T-cell (primary cell): Measurements from ENCODE around the gene SEPTIN7. TPM values are rescaled to one million over a fixed set of nuclear protein-coding genes. Genes with fewer than 3 reads are reported as not detected.

ENCODE experiments used
- ATAC-seq, 4 experiments: fragments of 200-7000 bp in 3 of 4; fragments of 150-1000 bp in 1 of 4; cut with Tn5 transposase; replicated peaks in 1 of 4; 1 replicate in 3 of 4; 2 replicates in 1 of 4; pipeline ENCODE4 v1.10.0; 2021; ENCODE audit warnings: moderate library complexity in 3 of 4, mild to moderate bottlenecking in 2 of 4, moderate number of reproducible peaks in 1 of 4
- CTCF ChIA-PET, 2 donors: fragments of 300-600 bp; sonication (Branson Sonifier 250); formaldehyde crosslinking; loops; one replicate each; lab custom pipeline; 2022; ENCODE audit warnings: antibody characterized with exemption in 2 of 2; lab: Charles Lee
- POLR2A ChIA-PET, 2 donors: fragments of 300-600 bp; sonication (Branson Sonifier 250); formaldehyde crosslinking; loops; one replicate each; lab custom pipeline; 2022; ENCODE audit warnings: antibody characterized with exemption in 2 of 2; lab: Charles Lee
- DNase-seq, 35 experiments: peaks; one replicate each; pipeline versions ENCODE4 v3.0.0 to v3.0.0-alpha.2; 2013 to 2023
- H3K27ac ChIP-seq: one replicate; pipeline ENCODE4 v1.5.1; 2013; ENCODE audit warnings: low read length
- H3K27me3 ChIP-seq, 2 experiments: replicated peaks in 1 of 2; 1 replicate in 1 of 2; 2 replicates in 1 of 2; pipeline versions ENCODE4 v1.6.1 to v1.7.0; 2013; ENCODE audit warnings: low read length in 1 of 2, mixed read lengths in 1 of 2; ENCODE audit not compliant: control insufficient read depth in 2 of 2, insufficient read depth in 2 of 2; ENCODE audit errors: extremely low read depth in 1 of 2
- H3K36me3 ChIP-seq, 2 donors: 1 replicate in 1 of 2; 2 replicates in 1 of 2; pipeline versions ENCODE4 v1.6.1 to v1.7.0; 2013; ENCODE audit warnings: low read length in 1 of 2; ENCODE audit not compliant: control insufficient read depth in 2 of 2, insufficient read depth in 1 of 2; ENCODE audit errors: extremely low read depth in 1 of 2
- H3K4me1 ChIP-seq, 2 experiments: 1 replicate in 1 of 2; 2 replicates in 1 of 2; pipeline versions ENCODE4 v1.6.1 to v1.7.0; 2013; ENCODE audit warnings: low read length in 2 of 2, mixed read lengths in 1 of 2; ENCODE audit not compliant: insufficient read depth in 2 of 2, control insufficient read depth in 1 of 2; ENCODE audit errors: extremely low read depth in 1 of 2
- H3K4me3 ChIP-seq, 2 donors: 1 replicate in 1 of 2; 2 replicates in 1 of 2; pipeline versions ENCODE4 v1.5.1 to v1.7.0; 2013; ENCODE audit warnings: mild to moderate bottlenecking in 2 of 2, low read length in 1 of 2, moderate library complexity in 1 of 2; ENCODE audit not compliant: control insufficient read depth in 1 of 2; ENCODE audit errors: extremely low read depth in 1 of 2
- H3K9me3 ChIP-seq: 2 replicates; pipeline ENCODE4 v1.7.0; 2013
- H3K27ac Mint-ChIP-seq, 2 donors: one replicate each; pipeline ENCODE4 v1.8.0; 2020 to 2021; ENCODE audit warnings: mild to moderate bottlenecking in 2 of 2, mixed read lengths in 2 of 2
- H3K27me3 Mint-ChIP-seq, 2 donors: one replicate each; pipeline ENCODE4 v1.8.0; 2021 to 2022; ENCODE audit warnings: mixed read lengths in 2 of 2
- H3K36me3 Mint-ChIP-seq: one replicate; pipeline ENCODE4 v1.8.0; 2021; ENCODE audit warnings: mixed read lengths
- H3K4me1 Mint-ChIP-seq, 3 donors: one replicate each; pipeline ENCODE4 v1.8.0; 2020 to 2022; ENCODE audit warnings: mixed read lengths in 3 of 3, mild to moderate bottlenecking in 1 of 3
- H3K4me3 Mint-ChIP-seq, 3 donors: one replicate each; pipeline ENCODE4 v1.8.0; 2020 to 2022; ENCODE audit warnings: mild to moderate bottlenecking in 3 of 3, mixed read lengths in 3 of 3, moderate library complexity in 3 of 3
- H3K9me3 Mint-ChIP-seq, 3 donors: one replicate each; pipeline ENCODE4 v1.8.0; 2020 to 2022; ENCODE audit warnings: mixed read lengths in 3 of 3
- WGBS: methylation state at CpG from one replicate; pipeline ENCODE4 v1.1.5; 2013; ENCODE audit warnings: missing lambda C conversion rate; ENCODE audit not compliant: insufficient coverage; 5-methylcytosine and 5-hydroxymethylcytosine counted together
- total RNA-seq, 35 experiments: library from RNA in 6 of 35; stranded (reverse) in 6 of 35; fragments of 120-200 nt in 1 of 35; gene quantifications; one replicate each; pipeline versions ENCODE4 v1.2.1 to v1.2.4 and lab custom pipeline; 2013 to 2026

Gene SEPTIN7
- total RNA-seq, 5 donors from 2014 or later (not counting 1 experiment from before 2014, with no cell fraction given) = 181 to 231 (median 200) TPM

DNA sequence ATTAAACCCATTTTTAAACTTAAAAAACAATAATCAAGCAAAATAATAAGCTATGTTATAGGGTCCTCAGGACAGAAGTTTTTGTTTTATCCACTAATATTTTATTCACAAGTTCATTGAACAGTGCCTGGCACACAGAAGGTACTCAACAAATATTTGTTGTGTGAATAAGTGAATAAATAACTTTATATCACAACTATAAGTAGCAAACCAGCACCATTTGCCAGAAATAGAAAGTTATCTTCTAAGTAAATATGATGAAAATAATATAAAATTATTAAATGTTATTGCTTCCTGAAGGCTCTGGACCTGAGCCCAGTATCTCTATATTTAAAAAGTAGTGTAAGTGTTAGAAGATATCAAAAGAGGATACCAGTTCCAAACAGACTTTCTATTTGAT lies 29.1 kb upstream of the SEPTIN7 start:
- CTCF ChIA-PET = no interaction called here
- ATAC-seq = no peak
- no peaks in the 10 kb centered on the region for H3K4me1 Mint-ChIP-seq

GRCh38 chr7:35773994-35774393 lies 26.9 kb upstream of the SEPTIN7 start:
- no CpG with 5 or more reads among the region's 3 CpGs for WGBS
- H3K9me3 ChIP-seq = no peaks in the 10 kb centered on the region
- no peaks in the 10 kb centered on the region for H3K4me1 ChIP-seq
- DNase-seq (no peak), ATAC-seq (no peak)
- Mint-ChIP-seq H3K9me3 (no peaks in the 10 kb centered on the region), H3K36me3 (no peaks in the 10 kb centered on the region), H3K27me3 (no peaks in the 10 kb centered on the region), H3K4me3 (no peak overlapping the region), H3K27ac (no peak overlapping the region), H3K4me1 (no peaks in the 10 kb centered on the region)
- no peaks in the 10 kb centered on the region for H3K36me3 ChIP-seq
- H3K4me3 ChIP-seq = no peak overlapping the region
- no peaks in the 10 kb centered on the region for H3K27me3 ChIP-seq
- CTCF ChIA-PET = no interaction called here
- H3K27ac ChIP-seq = no peak overlapping the region
- POLR2A ChIA-PET = no interaction called here

More for the DNA sequence above, 29.1 kb upstream of the SEPTIN7 start:
- Mint-ChIP-seq H3K27me3 (no peaks in the 10 kb centered on the region), H3K9me3 (peaks cover 0 to 6% (median 0%) of the 10 kb centered on the region in 3 donors), H3K27ac (no peak overlapping the region), H3K36me3 (no peaks in the 10 kb centered on the region), H3K4me3 (no peak overlapping the region)
- POLR2A ChIA-PET = no interaction called here
- Histone ChIP-seq H3K9me3 (no peaks in the 10 kb centered on the region), H3K27ac (no peak overlapping the region), H3K36me3 (no peaks in the 10 kb centered on the region), H3K4me1 (no peaks in the 10 kb centered on the region), H3K4me3 (no peak overlapping the region), H3K27me3 (no peaks in the 10 kb centered on the region)
- no peak for DNase-seq

DNA sequence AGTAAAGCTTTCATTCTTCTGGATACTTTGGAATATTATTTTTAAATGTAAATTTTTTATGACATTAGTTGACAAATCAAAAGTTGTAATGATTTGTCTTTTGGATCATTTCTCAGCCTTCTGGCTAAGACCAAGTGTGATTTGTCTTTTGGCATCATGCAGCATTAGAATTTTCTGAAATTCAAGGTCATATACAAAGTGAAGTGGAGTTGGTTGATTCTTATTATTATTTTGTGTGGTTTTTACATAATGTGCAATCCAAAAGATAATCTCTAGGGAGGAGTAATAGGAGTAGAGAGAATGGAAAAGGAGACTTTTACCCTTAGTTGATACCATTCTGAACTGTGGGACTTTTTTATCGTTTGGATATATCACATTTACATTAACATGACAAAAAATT lies 24.2 kb upstream of the SEPTIN7 start:
- Mint-ChIP-seq H3K4me3 (no peak overlapping the region), H3K27me3 (no peaks in the 10 kb centered on the region), H3K36me3 (no peaks in the 10 kb centered on the region), H3K27ac (no peak overlapping the region), H3K9me3 (no peaks in the 10 kb centered on the region), H3K4me1 (no peaks in the 10 kb centered on the region)
- Histone ChIP-seq H3K27me3 (no peaks in the 10 kb centered on the region), H3K4me1 (no peaks in the 10 kb centered on the region), H3K9me3 (no peaks in the 10 kb centered on the region), H3K27ac (no peak overlapping the region), H3K36me3 (no peaks in the 10 kb centered on the region), H3K4me3 (no peak overlapping the region)
- ChIA-PET CTCF (interaction anchor here in 1 of 2 donors (1.3 kb wide), 1 partner anchor 115 kb away, joined by 3 read pairs; no protein-coding TSS in a partner anchor), POLR2A (no interaction called here)
- no peak for ATAC-seq
- DNase-seq = no peak
- WGBS = no CpG with 5 or more reads among the region's 1 CpG

GRCh38 chr7:35777121-35777520 lies 23.7 kb upstream of the SEPTIN7 start:
- no peaks in the 10 kb centered on the region for H3K27me3 Mint-ChIP-seq
- no peaks in the 10 kb centered on the region for H3K9me3 ChIP-seq
- no peaks in the 10 kb centered on the region for H3K27me3 ChIP-seq
- H3K4me1 ChIP-seq = no peaks in the 10 kb centered on the region
- no peak overlapping the region for H3K27ac Mint-ChIP-seq
- CTCF ChIA-PET = interaction anchor here in 1 of 2 donors (1.3 kb wide), 1 partner anchor 115 kb away, joined by 3 read pairs; no protein-coding TSS in a partner anchor
- no peak overlapping the region for H3K4me3 Mint-ChIP-seq
- ATAC-seq = no peak
- H3K36me3 Mint-ChIP-seq = no peaks in the 10 kb centered on the region
- POLR2A ChIA-PET = no interaction called here
- H3K27ac ChIP-seq = no peak overlapping the region
- H3K36me3 ChIP-seq = no peaks in the 10 kb centered on the region
- no peak overlapping the region for H3K4me3 ChIP-seq
- H3K9me3 Mint-ChIP-seq = no peaks in the 10 kb centered on the region
- H3K4me1 Mint-ChIP-seq = no peaks in the 10 kb centered on the region
- no peak for DNase-seq

DNA sequence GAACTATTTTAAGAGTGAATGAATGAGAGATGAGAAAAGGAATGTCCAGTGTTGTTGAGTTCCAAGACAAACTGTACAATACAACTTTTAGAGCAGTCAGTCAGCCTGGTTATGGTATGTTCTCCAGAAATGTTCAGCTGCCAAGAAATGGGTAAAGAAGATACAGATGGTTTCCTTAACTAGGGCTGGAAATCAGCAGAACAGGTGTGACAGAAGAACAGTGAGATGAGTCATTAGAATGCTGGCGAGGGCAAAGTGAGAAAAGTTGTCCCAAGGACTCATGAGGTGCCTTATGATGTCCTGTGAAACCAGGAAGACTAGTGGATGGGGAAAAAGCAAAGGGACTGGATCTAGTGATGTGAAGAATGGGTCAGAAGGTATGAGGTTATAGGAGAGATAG lies 20.8 kb upstream of the SEPTIN7 start:
- H3K4me3 ChIP-seq = no peak overlapping the region
- ATAC-seq (no peak), DNase-seq (no peak)
- no peaks in the 10 kb centered on the region for H3K4me1 ChIP-seq
- no peaks in the 10 kb centered on the region for H3K27me3 ChIP-seq
- Mint-ChIP-seq H3K36me3 (no peaks in the 10 kb centered on the region), H3K27me3 (no peaks in the 10 kb centered on the region), H3K27ac (no peak overlapping the region), H3K9me3 (no peaks in the 10 kb centered on the region), H3K4me1 (no peaks in the 10 kb centered on the region), H3K4me3 (no peak overlapping the region)
- no peaks in the 10 kb centered on the region for H3K36me3 ChIP-seq
- no peak overlapping the region for H3K27ac ChIP-seq
- CTCF ChIA-PET = no interaction called here
- WGBS = 87% methylated on average over 1 of the region's 1 CpG
- POLR2A ChIA-PET = no interaction called here
- no peaks in the 10 kb centered on the region for H3K9me3 ChIP-seq

DNA sequence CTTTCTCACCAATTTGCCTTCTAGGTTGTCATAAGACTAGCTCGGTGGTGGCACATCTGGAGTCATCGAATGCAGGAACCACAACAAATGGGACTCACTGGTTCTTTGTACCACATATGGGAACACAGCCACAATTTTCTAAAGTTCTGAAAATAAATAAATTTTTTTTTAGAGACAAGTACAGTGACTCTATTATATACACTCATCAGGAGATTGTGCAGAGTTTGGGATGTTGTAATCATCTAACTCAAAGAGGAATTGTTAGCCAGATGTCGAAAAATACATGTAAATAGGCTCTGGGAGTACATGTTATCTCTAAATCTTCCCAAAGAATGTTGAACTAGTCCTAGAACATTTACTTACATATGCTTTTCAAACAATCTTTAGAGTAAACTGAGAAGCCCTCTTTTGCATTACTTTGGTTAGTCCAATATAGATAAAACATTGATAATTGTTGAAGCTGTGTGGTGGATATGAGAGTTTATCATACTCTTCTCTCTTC lies 19.6 kb upstream of the SEPTIN7 start:
- no peaks in the 10 kb centered on the region for H3K4me1 ChIP-seq
- no peak overlapping the region for H3K27ac ChIP-seq
- no peaks in the 10 kb centered on the region for H3K4me1 Mint-ChIP-seq
- H3K27ac Mint-ChIP-seq = no peak overlapping the region
- no peak overlapping the region for H3K4me3 Mint-ChIP-seq
- WGBS = 100% methylated on average over 1 of the region's 3 CpGs
- DNase-seq (no peak), ATAC-seq (no peak)
- H3K4me3 ChIP-seq = no peak overlapping the region
- no peaks in the 10 kb centered on the region for H3K36me3 Mint-ChIP-seq
- H3K27me3 Mint-ChIP-seq = no peaks in the 10 kb centered on the region
- ChIA-PET POLR2A (no interaction called here), CTCF (no interaction called here)
- no peaks in the 10 kb centered on the region for H3K9me3 Mint-ChIP-seq
- no peaks in the 10 kb centered on the region for H3K36me3 ChIP-seq
- no peaks in the 10 kb centered on the region for H3K27me3 ChIP-seq
- no peaks in the 10 kb centered on the region for H3K9me3 ChIP-seq
